ENCODE measurements around the gene SMARCA5.
A peak's percentile ranks its signal among the peaks of the same experiment; 100 is the strongest.

Gene SMARCA5, protein sequence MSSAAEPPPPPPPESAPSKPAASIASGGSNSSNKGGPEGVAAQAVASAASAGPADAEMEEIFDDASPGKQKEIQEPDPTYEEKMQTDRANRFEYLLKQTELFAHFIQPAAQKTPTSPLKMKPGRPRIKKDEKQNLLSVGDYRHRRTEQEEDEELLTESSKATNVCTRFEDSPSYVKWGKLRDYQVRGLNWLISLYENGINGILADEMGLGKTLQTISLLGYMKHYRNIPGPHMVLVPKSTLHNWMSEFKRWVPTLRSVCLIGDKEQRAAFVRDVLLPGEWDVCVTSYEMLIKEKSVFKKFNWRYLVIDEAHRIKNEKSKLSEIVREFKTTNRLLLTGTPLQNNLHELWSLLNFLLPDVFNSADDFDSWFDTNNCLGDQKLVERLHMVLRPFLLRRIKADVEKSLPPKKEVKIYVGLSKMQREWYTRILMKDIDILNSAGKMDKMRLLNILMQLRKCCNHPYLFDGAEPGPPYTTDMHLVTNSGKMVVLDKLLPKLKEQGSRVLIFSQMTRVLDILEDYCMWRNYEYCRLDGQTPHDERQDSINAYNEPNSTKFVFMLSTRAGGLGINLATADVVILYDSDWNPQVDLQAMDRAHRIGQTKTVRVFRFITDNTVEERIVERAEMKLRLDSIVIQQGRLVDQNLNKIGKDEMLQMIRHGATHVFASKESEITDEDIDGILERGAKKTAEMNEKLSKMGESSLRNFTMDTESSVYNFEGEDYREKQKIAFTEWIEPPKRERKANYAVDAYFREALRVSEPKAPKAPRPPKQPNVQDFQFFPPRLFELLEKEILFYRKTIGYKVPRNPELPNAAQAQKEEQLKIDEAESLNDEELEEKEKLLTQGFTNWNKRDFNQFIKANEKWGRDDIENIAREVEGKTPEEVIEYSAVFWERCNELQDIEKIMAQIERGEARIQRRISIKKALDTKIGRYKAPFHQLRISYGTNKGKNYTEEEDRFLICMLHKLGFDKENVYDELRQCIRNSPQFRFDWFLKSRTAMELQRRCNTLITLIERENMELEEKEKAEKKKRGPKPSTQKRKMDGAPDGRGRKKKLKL

GRCh38 chr4:143513314-143514168, at the start of gene SMARCA5:
TSS of gene SMARCA5 (plus strand) at chr4:143513702. CDS start at chr4:143513925, 223 bp downstream.
- H3K27me3 ChIP-seq (ENCODE audit: control insufficient read depth, insufficient read depth, low read length): no peaks in the 10 kb centered on the region
- peaks cover 24% of the 10 kb centered on the region for H3K4me1 ChIP-seq (ENCODE audit: control insufficient read depth, insufficient read depth, low read length)
- H3K36me3 ChIP-seq (ENCODE audit: control insufficient read depth, insufficient read depth, low read length): no peaks in the 10 kb centered on the region
- H3K4me3 ChIP-seq (ENCODE audit: low read length): peak within 1 kb of the TSS; percentile 68
- H3K9ac ChIP-seq (ENCODE audit: low read length): peak within 1 kb of the TSS; percentile 43
- H3K27ac ChIP-seq (ENCODE audit: low read depth, low read length): peak within 1 kb of the TSS; percentile 99

DNA sequence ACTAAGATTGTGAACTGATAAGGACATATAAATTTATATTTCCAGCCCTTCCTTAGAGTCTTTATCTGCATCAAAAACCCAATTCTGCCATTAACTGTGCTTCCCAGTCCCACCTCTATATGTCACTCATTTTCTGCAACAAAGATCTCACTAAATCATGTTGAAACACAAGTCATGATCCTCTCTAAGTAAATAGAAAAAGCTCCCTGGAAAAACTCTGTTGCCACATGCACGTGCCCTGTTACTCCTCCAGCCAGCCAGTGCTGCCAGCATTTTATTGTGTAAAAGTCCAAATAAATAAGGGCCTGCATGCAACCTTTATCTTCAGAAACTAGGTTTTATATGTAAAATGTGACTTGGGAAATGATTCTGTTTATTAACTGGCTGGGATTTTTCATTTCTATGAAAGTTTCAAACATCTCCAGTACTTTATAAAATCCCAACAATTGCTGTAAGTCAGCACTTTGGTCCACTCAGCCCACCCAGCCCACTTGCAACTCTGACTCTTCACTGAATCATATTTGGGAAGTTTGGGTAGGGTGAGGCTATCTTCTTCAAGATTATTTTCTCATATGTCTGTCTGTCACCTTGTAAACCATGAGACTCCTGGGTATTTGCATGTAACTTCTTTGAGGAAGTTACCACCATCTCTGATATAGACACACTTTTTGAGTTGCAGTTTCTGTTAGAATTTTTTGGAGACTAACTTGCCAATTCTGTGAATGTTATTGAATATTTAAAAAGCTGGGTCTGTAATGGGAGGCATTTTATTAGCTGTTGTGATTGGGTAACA, 40.0 kb upstream of the SMARCA5 start:
- Histone ChIP-seq H3K9ac (ENCODE audit: low read length) (no peak overlapping the region), H3K27ac (ENCODE audit: low read depth, low read length) (no peak overlapping the region), H3K4me1 (ENCODE audit: control insufficient read depth, insufficient read depth, low read length) (no peaks in the 10 kb centered on the region), H3K36me3 (ENCODE audit: control insufficient read depth, insufficient read depth, low read length) (no peaks in the 10 kb centered on the region), H3K4me3 (ENCODE audit: low read length) (no peak overlapping the region), H3K27me3 (ENCODE audit: control insufficient read depth, insufficient read depth, low read length) (no peaks in the 10 kb centered on the region)

DNA sequence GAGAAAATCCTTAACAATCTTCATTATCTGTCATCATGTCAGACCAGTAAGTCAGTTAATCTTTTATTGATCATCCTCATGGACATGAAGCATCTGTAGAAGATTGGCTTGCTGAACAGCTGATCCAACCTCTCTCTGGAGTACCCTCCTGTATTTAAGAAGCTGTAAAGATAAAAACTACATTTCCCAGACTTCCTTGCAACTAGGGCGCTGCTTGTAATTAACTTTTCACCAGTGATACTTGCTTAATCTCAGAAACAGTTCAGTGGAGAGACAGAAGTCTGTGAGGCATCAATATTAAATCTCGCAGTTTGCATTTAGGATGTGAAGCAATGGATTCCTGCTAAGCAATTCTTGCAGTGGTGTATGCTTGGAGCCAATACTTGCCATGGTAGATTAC, 36.0 kb upstream of the SMARCA5 start:
- Histone ChIP-seq H3K4me3 (ENCODE audit: low read length) (no peak overlapping the region), H3K4me1 (ENCODE audit: control insufficient read depth, insufficient read depth, low read length) (no peaks in the 10 kb centered on the region), H3K27ac (ENCODE audit: low read depth, low read length) (no peak overlapping the region), H3K36me3 (ENCODE audit: control insufficient read depth, insufficient read depth, low read length) (no peaks in the 10 kb centered on the region), H3K9ac (ENCODE audit: low read length) (no peak overlapping the region), H3K27me3 (ENCODE audit: control insufficient read depth, insufficient read depth, low read length) (no peaks in the 10 kb centered on the region)

DNA sequence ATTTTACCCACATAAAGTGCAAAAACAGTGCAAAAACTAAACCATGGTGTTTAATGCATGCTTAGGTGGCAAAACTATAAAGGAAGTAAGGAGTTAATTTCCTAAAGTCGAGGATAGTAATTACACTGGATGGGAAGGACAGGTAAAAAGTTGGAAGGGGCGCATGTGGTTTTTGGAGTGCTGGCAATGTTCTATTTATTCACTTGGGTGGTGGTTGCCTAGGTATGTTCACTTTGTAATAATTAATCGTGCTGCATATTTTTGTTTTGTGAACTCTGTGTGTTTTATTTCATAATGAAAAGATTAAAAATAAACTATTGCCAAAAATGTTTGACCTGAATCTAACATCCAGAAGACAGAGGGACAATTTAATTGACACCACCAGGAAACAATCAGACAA, 32.1 kb upstream of the SMARCA5 start:
- Histone ChIP-seq H3K36me3 (ENCODE audit: control insufficient read depth, insufficient read depth, low read length) (no peaks in the 10 kb centered on the region), H3K9ac (ENCODE audit: low read length) (no peak overlapping the region), H3K4me1 (ENCODE audit: control insufficient read depth, insufficient read depth, low read length) (no peaks in the 10 kb centered on the region), H3K4me3 (ENCODE audit: low read length) (no peak overlapping the region), H3K27me3 (ENCODE audit: control insufficient read depth, insufficient read depth, low read length) (no peaks in the 10 kb centered on the region), H3K27ac (ENCODE audit: low read depth, low read length) (no peak overlapping the region)

GRCh38 chr4:143482840-143483239, 30.7 kb upstream of the SMARCA5 start:
- Histone ChIP-seq H3K4me3 (ENCODE audit: low read length) (no peak overlapping the region), H3K4me1 (ENCODE audit: control insufficient read depth, insufficient read depth, low read length) (no peaks in the 10 kb centered on the region), H3K27ac (ENCODE audit: low read depth, low read length) (no peak overlapping the region), H3K9ac (ENCODE audit: low read length) (no peak overlapping the region), H3K27me3 (ENCODE audit: control insufficient read depth, insufficient read depth, low read length) (no peaks in the 10 kb centered on the region), H3K36me3 (ENCODE audit: control insufficient read depth, insufficient read depth, low read length) (no peaks in the 10 kb centered on the region)

- Histone ChIP-seq H3K27ac (ENCODE audit: low read depth, low read length) (no peak overlapping the region), H3K4me3 (ENCODE audit: low read length) (no peak overlapping the region), H3K27me3 (ENCODE audit: control insufficient read depth, insufficient read depth, low read length) (no peaks in the 10 kb centered on the region)
Measured at GRCh38 chr4:143486314-143486713, 27.2 kb upstream of the SMARCA5 start.

GRCh38 chr4:143488687-143489086, 24.8 kb upstream of the SMARCA5 start:
- H3K36me3 ChIP-seq (ENCODE audit: control insufficient read depth, insufficient read depth, low read length): no peaks in the 10 kb centered on the region
- no peaks in the 10 kb centered on the region for H3K27me3 ChIP-seq (ENCODE audit: control insufficient read depth, insufficient read depth, low read length)
- H3K9ac ChIP-seq (ENCODE audit: low read length): no peak overlapping the region
- no peak overlapping the region for H3K4me3 ChIP-seq (ENCODE audit: low read length)
- H3K27ac ChIP-seq (ENCODE audit: low read depth, low read length): no peak overlapping the region
- no peaks in the 10 kb centered on the region for H3K4me1 ChIP-seq (ENCODE audit: control insufficient read depth, insufficient read depth, low read length)

More at GRCh38 chr4:143486314-143486713, 27.2 kb upstream of the SMARCA5 start:
- H3K9ac ChIP-seq (ENCODE audit: low read length): no peak overlapping the region
- no peaks in the 10 kb centered on the region for H3K4me1 ChIP-seq (ENCODE audit: control insufficient read depth, insufficient read depth, low read length)
- H3K36me3 ChIP-seq (ENCODE audit: control insufficient read depth, insufficient read depth, low read length): no peaks in the 10 kb centered on the region

GRCh38 chr4:143489106-143489505, 24.4 kb upstream of the SMARCA5 start:
- no peak overlapping the region for H3K4me3 ChIP-seq (ENCODE audit: low read length)

GRCh38 chr4:143498021-143498420, 15.5 kb upstream of the SMARCA5 start:
- H3K4me1 ChIP-seq (ENCODE audit: control insufficient read depth, insufficient read depth, low read length): no peaks in the 10 kb centered on the region
- H3K36me3 ChIP-seq (ENCODE audit: control insufficient read depth, insufficient read depth, low read length): no peaks in the 10 kb centered on the region
- no peaks in the 10 kb centered on the region for H3K27me3 ChIP-seq (ENCODE audit: control insufficient read depth, insufficient read depth, low read length)
- no peak overlapping the region for H3K27ac ChIP-seq (ENCODE audit: low read depth, low read length)
- no peak overlapping the region for H3K9ac ChIP-seq (ENCODE audit: low read length)
- no peak overlapping the region for H3K4me3 ChIP-seq (ENCODE audit: low read length)

More at GRCh38 chr4:143489106-143489505, 24.4 kb upstream of the SMARCA5 start:
- Histone ChIP-seq H3K27ac (ENCODE audit: low read depth, low read length) (no peak overlapping the region), H3K9ac (ENCODE audit: low read length) (no peak overlapping the region), H3K4me1 (ENCODE audit: control insufficient read depth, insufficient read depth, low read length) (no peaks in the 10 kb centered on the region), H3K27me3 (ENCODE audit: control insufficient read depth, insufficient read depth, low read length) (no peaks in the 10 kb centered on the region), H3K36me3 (ENCODE audit: control insufficient read depth, insufficient read depth, low read length) (no peaks in the 10 kb centered on the region)

GRCh38 chr4:143502231-143502630, 11.3 kb upstream of the SMARCA5 start:
- Histone ChIP-seq H3K27ac (ENCODE audit: low read depth, low read length) (no peak overlapping the region), H3K4me1 (ENCODE audit: control insufficient read depth, insufficient read depth, low read length) (no peaks in the 10 kb centered on the region), H3K36me3 (ENCODE audit: control insufficient read depth, insufficient read depth, low read length) (no peaks in the 10 kb centered on the region), H3K4me3 (ENCODE audit: low read length) (no peak overlapping the region), H3K27me3 (ENCODE audit: control insufficient read depth, insufficient read depth, low read length) (no peaks in the 10 kb centered on the region), H3K9ac (ENCODE audit: low read length) (no peak overlapping the region)

- Histone ChIP-seq H3K27me3 (ENCODE audit: control insufficient read depth, insufficient read depth, low read length) (no peaks in the 10 kb centered on the region), H3K9ac (ENCODE audit: low read length) (no peak overlapping the region), H3K36me3 (ENCODE audit: control insufficient read depth, insufficient read depth, low read length) (no peaks in the 10 kb centered on the region), H3K27ac (ENCODE audit: low read depth, low read length) (no peak overlapping the region), H3K4me3 (ENCODE audit: low read length) (no peak overlapping the region), H3K4me1 (ENCODE audit: control insufficient read depth, insufficient read depth, low read length) (no peaks in the 10 kb centered on the region)
Measured at GRCh38 chr4:143506031-143506430, 7.5 kb upstream of the SMARCA5 start.

Data from rectal smooth muscle tissue (tissue), 1 donor.